GM19455 (cell line): Measurements from ENCODE around the gene PGAM5.

Source experiments
- ATAC-seq: cut with Tn5 transposase; IDR thresholded peaks from one replicate; pipeline ENCODE4 v1.9.1; 2021; ENCODE audit not compliant: unreplicated experiment

Gene PGAM5

GRCh38 chr12:132710405-132711079, at the start of gene PGAM5:
Gene PGAM5 (plus strand): TSS chr12:132710842. CDS start chr12:132710877, 35 bp downstream.
- ATAC-seq, result peak; percentile 88

- ATAC-seq, result no peak
Observed at GRCh38 chr12:132660996-132661395, 49.6 kb upstream of the PGAM5 start.

- ATAC-seq, result no peak
Observed at GRCh38 chr12:132661972-132662371, 48.7 kb upstream of the PGAM5 start.

- no peak for ATAC-seq
Observed at GRCh38 chr12:132662901-132663755, 47.5 kb upstream of the PGAM5 start.

GRCh38 chr12:132664206-132665148, 46.2 kb upstream of the PGAM5 start:
- ATAC-seq, result no peak

- ATAC-seq, result no peak
Observed at GRCh38 chr12:132665149-132665491, 45.5 kb upstream of the PGAM5 start.

- ATAC-seq, result no peak
Observed at GRCh38 chr12:132665794-132666193, 44.8 kb upstream of the PGAM5 start.

GRCh38 chr12:132668191-132669088, 42.2 kb upstream of the PGAM5 start:
- ATAC-seq, result no peak

- ATAC-seq, result no peak
Observed at GRCh38 chr12:132669166-132669879, 41.3 kb upstream of the PGAM5 start.

GRCh38 chr12:132672116-132672515, 38.5 kb upstream of the PGAM5 start:
- ATAC-seq, result no peak

GRCh38 chr12:132672678-132673077, 38.0 kb upstream of the PGAM5 start:
- ATAC-seq, result no peak

GRCh38 chr12:132673288-132674179, 37.1 kb upstream of the PGAM5 start:
- no peak for ATAC-seq

GRCh38 chr12:132674561-132674960, 36.1 kb upstream of the PGAM5 start:
- ATAC-seq, result no peak

GRCh38 chr12:132675757-132676432, 34.7 kb upstream of the PGAM5 start:
- ATAC-seq, result no peak

GRCh38 chr12:132677492-132677891, 33.1 kb upstream of the PGAM5 start:
- ATAC-seq, result no peak

- no peak for ATAC-seq
Observed at GRCh38 chr12:132685400-132685799, 25.2 kb upstream of the PGAM5 start.

GRCh38 chr12:132686825-132687210, 23.8 kb upstream of the PGAM5 start:
- peak; percentile 19 for ATAC-seq
